ENCODE data around the gene ITGA3.

DNA sequence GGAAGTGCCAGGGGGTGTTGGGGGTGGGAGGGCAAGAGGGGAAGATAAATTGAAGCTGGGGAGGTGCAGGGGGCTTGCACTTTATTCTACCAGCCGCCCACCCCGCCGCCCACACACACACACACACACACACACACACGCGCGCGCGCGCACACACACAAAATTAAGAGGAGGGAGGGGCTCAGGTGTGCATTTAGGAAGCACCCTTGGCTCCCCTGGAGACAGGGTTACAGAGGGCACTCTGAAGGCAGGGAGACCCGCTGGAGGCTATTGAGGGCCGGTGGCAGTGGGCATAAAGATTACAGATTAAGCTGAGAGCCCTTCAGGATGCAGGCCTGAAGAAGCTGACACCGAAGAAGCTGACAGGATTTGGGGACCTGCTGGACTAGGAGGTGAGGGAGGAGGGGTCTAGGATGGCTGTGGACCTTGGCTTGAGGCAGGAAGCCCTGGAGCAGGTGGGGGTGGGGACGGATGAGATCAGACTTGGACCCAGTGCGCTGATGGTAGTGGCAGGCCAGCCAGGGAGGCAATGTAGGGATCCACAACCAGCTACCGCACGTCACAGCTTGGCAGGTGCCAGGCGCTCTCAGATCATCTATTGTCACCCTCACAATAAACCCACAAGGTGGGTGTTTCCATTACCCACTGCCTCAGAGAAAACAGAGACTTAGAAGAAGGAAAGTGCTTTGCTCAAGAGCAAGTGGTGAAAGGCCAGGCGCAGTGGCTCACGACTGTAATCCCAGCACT, 74.8 kb downstream of the ITGA3 start:
- TF ChIP-seq POLR2A (IDR thresholded peaks at IDR 0.05) (no peak), POLR2AphosphoS5 (IDR thresholded peaks at IDR 0.05) (no peak)
- TF ChIP-seq, protein P1, sequence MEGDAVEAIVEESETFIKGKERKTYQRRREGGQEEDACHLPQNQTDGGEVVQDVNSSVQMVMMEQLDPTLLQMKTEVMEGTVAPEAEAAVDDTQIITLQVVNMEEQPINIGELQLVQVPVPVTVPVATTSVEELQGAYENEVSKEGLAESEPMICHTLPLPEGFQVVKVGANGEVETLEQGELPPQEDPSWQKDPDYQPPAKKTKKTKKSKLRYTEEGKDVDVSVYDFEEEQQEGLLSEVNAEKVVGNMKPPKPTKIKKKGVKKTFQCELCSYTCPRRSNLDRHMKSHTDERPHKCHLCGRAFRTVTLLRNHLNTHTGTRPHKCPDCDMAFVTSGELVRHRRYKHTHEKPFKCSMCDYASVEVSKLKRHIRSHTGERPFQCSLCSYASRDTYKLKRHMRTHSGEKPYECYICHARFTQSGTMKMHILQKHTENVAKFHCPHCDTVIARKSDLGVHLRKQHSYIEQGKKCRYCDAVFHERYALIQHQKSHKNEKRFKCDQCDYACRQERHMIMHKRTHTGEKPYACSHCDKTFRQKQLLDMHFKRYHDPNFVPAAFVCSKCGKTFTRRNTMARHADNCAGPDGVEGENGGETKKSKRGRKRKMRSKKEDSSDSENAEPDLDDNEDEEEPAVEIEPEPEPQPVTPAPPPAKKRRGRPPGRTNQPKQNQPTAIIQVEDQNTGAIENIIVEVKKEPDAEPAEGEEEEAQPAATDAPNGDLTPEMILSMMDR (IDR thresholded peaks at IDR 0.05): no peak

All from upper lobe of left lung (tissue), 4 donors.